ENCODE data around the gene ZNF117.
"Not testable (repeated sequence)": the region's sequence is repeated elsewhere in the genome, so short reads cannot be mapped to it uniquely, and the experiment has no call there.

Gene ZNF117

DNA sequence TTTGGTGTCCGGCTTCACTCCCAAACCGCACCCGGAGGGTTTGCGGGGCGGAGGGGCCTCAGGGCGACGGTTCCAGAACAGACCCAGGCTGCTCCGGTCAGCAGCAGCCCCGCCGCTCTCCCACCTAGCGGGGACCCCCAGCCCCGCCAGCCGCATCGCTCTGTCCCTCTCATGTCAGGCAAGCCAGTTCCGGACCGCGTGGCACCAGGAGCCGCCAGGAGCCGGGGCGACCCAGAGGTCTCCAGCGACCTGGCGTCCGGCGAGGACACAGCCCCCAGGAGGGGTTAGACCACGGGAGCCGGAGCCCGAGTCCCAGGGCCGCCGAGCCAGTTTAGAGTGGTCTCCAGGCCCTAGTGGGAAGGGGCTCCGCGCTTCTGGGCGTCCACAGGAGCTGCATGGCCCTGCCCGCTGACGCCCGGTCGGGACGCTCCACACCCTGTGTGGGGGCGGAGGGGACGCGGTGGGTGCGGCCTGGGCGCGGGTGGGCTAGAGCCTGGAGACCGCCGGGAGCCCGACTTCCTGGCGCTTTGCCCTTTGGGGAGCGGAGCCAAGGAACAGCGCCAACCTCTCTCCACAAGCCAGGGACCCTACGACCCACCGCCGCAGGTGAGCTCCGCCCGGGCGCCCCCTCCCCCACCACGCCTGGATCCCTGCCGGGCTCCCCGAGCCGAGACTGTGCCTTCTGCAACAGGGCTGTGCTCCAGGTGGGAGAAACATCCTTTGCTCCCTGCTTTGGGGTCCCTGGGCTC lies 43.4 kb downstream of the ZNF117 start:
- TF ChIP-seq, protein P1, sequence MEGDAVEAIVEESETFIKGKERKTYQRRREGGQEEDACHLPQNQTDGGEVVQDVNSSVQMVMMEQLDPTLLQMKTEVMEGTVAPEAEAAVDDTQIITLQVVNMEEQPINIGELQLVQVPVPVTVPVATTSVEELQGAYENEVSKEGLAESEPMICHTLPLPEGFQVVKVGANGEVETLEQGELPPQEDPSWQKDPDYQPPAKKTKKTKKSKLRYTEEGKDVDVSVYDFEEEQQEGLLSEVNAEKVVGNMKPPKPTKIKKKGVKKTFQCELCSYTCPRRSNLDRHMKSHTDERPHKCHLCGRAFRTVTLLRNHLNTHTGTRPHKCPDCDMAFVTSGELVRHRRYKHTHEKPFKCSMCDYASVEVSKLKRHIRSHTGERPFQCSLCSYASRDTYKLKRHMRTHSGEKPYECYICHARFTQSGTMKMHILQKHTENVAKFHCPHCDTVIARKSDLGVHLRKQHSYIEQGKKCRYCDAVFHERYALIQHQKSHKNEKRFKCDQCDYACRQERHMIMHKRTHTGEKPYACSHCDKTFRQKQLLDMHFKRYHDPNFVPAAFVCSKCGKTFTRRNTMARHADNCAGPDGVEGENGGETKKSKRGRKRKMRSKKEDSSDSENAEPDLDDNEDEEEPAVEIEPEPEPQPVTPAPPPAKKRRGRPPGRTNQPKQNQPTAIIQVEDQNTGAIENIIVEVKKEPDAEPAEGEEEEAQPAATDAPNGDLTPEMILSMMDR (IDR thresholded peaks at IDR 0.05; ENCODE audit: low read depth, low read length) = no peak
- peak overlapping the region; percentile 56 for H3K4me3 ChIP-seq (ENCODE audit: low read depth, low read length)
- peak; percentile 23 for DNase-seq

DNA sequence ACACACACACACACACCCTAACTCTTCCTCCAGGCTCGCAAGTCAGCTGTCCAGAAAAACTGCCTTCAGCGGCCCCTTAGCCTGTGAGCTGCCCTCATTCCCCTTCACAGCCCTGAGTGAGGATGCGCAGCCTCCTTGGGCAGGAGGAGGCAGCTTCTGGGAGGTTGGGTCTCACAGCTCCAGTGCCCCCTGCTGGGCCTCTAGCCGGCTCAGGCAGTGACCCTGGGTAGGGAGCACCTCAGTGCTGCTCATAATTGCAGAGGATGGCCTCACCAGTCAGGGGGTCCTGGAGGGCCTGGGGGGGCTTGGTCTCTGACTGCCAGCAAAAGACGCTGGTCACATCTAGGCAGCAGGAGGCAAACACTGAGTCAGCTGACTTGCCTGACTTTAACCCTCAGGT lies 44.1 kb downstream of the ZNF117 start:
- peak overlapping the region; percentile 56 for H3K4me3 ChIP-seq (ENCODE audit: low read depth, low read length)
- H3K9me3 ChIP-seq = no peaks in the 10 kb centered on the region
- no peaks in the 10 kb centered on the region for H3K36me3 ChIP-seq
- TF ChIP-seq, protein P1 (IDR thresholded peaks at IDR 0.05; ENCODE audit: low read depth, low read length) = peak; percentile 42
- peaks cover 16% of the 10 kb centered on the region for H3K27me3 ChIP-seq
- no peaks in the 10 kb centered on the region for H3K4me1 ChIP-seq
- peak; percentile 34 for DNase-seq

More for the DNA sequence above, 43.4 kb downstream of the ZNF117 start:
- no peaks in the 10 kb centered on the region for H3K36me3 ChIP-seq
- H3K9me3 ChIP-seq = no peaks in the 10 kb centered on the region
- no peaks in the 10 kb centered on the region for H3K4me1 ChIP-seq
- H3K27me3 ChIP-seq = peaks cover 14% of the 10 kb centered on the region

- TF ChIP-seq, protein P1 (IDR thresholded peaks at IDR 0.05; ENCODE audit: low read depth, low read length) = no peak
- Histone ChIP-seq H3K9me3 (no peaks in the 10 kb centered on the region), H3K36me3 (no peaks in the 10 kb centered on the region), H3K4me3 (ENCODE audit: low read depth, low read length) (no peak overlapping the region), H3K4me1 (no peaks in the 10 kb centered on the region), H3K27me3 (peaks cover 16% of the 10 kb centered on the region)
- DNase-seq = no peak
These were observed 45.2 kb downstream of the ZNF117 start for GRCh38 chr7:64945503-64946175.

GRCh38 chr7:64944667-64945502 lies 46.0 kb downstream of the ZNF117 start:
- not testable (repeated sequence) for DNase-seq, H3K9me3 ChIP-seq

GRCh38 chr7:64940021-64940420 lies 50.8 kb downstream of the ZNF117 start:
- not testable (repeated sequence) for H3K36me3 ChIP-seq; DNase-seq; H3K9me3 ChIP-seq; H3K27me3 ChIP-seq; H3K4me3 ChIP-seq (ENCODE audit: low read depth, low read length); H3K4me1 ChIP-seq

More at GRCh38 chr7:64944667-64945502, 46.0 kb downstream of the ZNF117 start:
- not testable (repeated sequence) for H3K36me3 ChIP-seq; H3K4me3 ChIP-seq (ENCODE audit: low read depth, low read length); H3K4me1 ChIP-seq
- peaks cover 16% of the 10 kb centered on the region for H3K27me3 ChIP-seq

DNA sequence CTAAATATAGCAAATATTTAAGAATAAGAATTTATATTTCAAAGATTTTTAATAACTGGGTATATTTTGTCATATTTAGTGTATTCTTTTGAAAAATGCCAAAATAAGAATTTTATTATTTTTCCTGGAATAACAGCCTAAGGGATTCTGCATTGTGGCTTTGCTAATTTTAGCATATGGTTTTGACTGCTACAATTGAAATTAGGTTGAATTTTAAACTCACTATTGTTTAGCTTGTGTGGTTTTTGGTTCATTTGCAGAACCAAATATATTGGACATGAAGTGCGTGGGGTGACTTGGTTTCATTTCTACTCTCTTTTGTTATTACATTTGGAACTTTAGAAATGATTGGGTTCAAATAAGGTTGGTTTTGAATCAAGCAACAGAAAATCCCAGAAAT lies 52.3 kb downstream of the ZNF117 start:
- no peaks in the 10 kb centered on the region for H3K9me3 ChIP-seq
- no peak for DNase-seq
- H3K27me3 ChIP-seq = peaks cover 5% of the 10 kb centered on the region; the same call in 1 of the 2 replicates
- H3K4me3 ChIP-seq (ENCODE audit: low read depth, low read length) = no peak overlapping the region
- TF ChIP-seq, protein P1 (IDR thresholded peaks at IDR 0.05; ENCODE audit: low read depth, low read length) = no peak
- no peaks in the 10 kb centered on the region for H3K36me3 ChIP-seq
- no peaks in the 10 kb centered on the region for H3K4me1 ChIP-seq

Data from BE2C (cell line).